ENCODE measurements around the gene SURF4. TPM values are rescaled to one million over a fixed set of nuclear protein-coding genes. Genes with fewer than 3 reads are reported as not detected.
"Not testable (repeated sequence)": the region's sequence is repeated elsewhere in the genome, so short reads cannot be mapped to it uniquely, and the experiment has no call there.

The SURF4 gene
- polyA plus RNA-seq, 4 donors = 159 to 184 (median 178) TPM

- DNase-seq (ENCODE audit: low read depth in 4 of 4, low spot score in 3 of 4) = not testable (repeated sequence)
These were observed 1.4 kb upstream of the SURF4 start for GRCh38 chr9:133377280-133377679.

GRCh38 chr9:133375116-133375723, 640 bp downstream of the SURF4 start:
- no peak for DNase-seq (ENCODE audit: low read depth in 4 of 4, low spot score in 3 of 4)

GRCh38 chr9:133374612-133375115, 1.2 kb downstream of the SURF4 start:
- DNase-seq (ENCODE audit: low read depth in 4 of 4, low spot score in 3 of 4) = no peak

GRCh38 chr9:133372144-133372543, 3.7 kb downstream of the SURF4 start:
- DNase-seq (ENCODE audit: low read depth in 4 of 4, low spot score in 3 of 4) = no peak

- DNase-seq (ENCODE audit: low read depth in 4 of 4, low spot score in 3 of 4) = no peak
These were observed 4.6 kb downstream of the SURF4 start for GRCh38 chr9:133371261-133371711.

- DNase-seq (ENCODE audit: low read depth in 4 of 4, low spot score in 3 of 4) = no peak
These were observed 5.2 kb downstream of the SURF4 start for GRCh38 chr9:133370685-133371084.

DNA sequence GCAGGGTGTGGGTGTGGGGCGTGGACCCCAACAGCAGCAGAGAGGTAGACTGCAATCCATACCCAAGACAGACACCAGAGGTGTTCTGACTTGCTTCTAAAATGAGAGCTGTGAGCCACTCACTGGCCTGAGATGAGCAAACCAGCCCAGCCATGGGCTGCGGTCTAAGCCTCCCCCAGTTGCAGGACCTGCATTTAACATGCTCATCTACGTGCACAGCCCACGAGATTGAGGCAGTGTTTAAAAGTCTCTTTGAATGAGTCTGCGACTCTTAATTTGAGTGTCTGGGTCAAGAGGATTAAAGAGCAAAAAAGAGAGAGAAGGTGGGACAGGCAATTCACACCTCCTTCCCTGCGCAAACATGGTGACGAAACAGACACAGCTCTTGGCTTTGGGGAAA, 5.9 kb downstream of the SURF4 start:
- no peak for DNase-seq (ENCODE audit: low read depth in 4 of 4, low spot score in 3 of 4)

- DNase-seq (ENCODE audit: low read depth in 4 of 4, low spot score in 3 of 4) = no peak
These were observed 6.4 kb downstream of the SURF4 start for GRCh38 chr9:133369422-133369821.

GRCh38 chr9:133368249-133368881, 7.5 kb downstream of the SURF4 start:
- no peak for DNase-seq (ENCODE audit: low read depth in 4 of 4, low spot score in 3 of 4)

DNA sequence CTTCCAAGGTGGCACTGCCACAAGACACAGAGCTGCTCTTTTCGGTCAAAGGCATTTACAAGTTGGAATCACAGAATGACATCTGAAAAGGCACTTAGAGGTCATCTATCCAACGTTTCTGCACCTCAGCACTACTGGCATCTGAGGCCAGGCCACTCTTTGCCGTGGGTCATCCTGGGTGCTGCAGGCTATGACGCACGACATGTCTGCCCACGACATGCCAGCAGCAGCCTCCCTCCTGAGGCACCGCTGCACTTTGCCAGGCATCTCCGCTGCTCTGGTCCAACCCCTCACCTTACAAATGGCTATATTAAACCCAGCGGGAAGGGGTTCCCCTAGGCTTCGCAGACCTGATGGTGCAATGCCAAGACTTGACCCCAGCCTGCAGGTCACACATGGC, 8.1 kb downstream of the SURF4 start:
- DNase-seq (ENCODE audit: low read depth in 4 of 4, low spot score in 3 of 4) = no peak

DNA sequence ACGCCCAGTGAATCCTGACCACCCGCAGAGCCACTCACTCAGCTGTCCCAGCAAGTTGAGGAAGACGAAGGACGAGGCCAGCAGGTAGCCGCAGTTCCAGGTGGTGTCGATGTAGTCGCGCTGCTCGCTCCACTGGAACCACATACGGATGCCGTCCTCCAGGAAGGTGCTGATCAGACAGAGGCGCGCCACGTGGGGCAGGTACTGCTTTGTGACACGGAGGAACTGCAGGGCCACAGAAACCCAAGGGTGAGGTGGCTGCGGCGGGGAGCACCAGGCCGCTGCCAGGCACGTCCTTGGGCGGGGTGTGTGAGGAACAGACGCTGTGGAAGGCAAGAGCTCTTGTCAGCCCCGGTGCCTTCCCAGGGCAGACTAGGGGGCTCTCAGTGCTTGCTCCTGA, 8.6 kb downstream of the SURF4 start:
- DNase-seq (ENCODE audit: low read depth in 4 of 4, low spot score in 3 of 4) = no peak

DNA sequence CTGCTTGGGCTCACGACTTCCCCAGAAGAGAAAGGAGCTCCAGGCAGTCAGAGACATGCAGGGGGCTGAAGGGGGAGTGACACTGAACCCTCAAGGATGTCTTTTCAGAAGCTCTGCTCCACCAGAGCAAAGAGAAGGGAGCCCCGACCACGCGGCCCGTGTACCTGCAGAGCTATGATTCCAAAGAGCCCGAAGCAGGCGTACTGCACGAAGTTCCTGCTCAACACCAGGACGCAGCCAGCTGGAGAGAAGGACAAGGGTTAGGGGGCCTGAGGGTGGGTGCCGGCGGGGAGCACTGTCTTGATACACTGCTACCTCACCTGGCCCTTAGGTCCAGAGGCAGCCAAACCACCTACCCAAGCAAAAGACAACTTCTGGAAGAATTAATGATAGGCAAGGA, 9.4 kb downstream of the SURF4 start:
- no peak for DNase-seq (ENCODE audit: low read depth in 4 of 4, low spot score in 3 of 4)

DNA sequence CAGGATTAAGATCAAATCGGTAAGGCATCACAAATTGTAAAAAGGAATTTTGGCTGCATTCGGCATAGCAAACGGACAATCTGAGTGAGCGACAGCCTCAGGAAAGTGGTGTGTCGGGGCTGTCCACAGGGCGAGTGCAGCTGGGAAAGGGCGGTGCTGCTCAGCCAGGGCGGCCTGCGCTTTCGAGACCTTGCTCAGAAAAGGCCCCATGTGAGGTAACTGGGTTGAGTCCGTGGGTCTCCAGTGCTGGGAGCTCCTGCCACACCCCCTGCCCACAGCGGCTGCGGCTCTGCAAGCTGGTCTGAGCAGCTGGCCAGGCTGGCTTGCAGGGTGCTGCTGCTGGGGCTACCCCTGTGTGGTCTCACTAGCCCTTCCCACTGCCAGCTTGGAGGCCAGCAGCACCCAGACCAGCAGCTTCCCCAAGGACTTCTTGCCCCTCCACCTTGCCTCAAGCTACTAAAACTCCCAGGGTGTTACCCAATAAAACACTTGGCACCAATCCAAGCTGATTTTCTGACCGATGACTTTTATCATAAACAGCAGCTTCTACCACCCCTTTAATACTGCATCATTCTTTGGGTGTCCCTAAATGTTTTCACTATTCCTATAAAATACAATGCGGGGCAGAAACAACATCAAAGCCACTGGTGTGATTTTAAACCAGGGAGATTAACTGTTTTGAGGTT, 13.4 kb downstream of the SURF4 start:
- DNase-seq (ENCODE audit: low read depth in 4 of 4, low spot score in 3 of 4) = no peak

DNA sequence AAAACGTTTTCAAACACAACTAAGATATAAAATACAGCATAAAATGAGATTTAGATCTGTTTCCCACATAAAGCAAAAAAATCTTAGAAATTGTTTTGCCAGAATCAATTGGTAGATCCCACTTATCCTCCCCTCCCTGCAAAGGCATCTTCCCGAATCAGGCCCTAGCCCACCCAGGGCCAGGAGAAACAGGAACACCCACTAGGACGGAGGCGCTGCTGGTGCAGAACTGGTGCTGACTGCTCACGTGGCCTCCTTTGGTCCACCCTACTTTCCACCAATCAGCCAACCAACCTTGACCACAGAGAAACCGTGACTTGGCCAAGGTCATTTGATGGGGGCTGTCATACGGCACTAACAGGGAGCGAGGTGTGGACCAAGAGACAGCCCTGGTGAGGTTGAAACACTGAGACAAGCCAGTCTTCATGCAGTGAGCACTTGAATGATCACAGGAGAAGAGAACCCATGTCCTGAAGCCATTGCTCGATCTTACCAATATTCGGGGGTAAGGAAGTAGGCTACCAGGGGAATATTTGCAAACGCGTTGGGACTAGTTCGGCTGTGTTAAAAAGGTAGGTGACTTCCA, 14.3 kb downstream of the SURF4 start:
- DNase-seq (ENCODE audit: low read depth in 4 of 4, low spot score in 3 of 4) = no peak

DNA sequence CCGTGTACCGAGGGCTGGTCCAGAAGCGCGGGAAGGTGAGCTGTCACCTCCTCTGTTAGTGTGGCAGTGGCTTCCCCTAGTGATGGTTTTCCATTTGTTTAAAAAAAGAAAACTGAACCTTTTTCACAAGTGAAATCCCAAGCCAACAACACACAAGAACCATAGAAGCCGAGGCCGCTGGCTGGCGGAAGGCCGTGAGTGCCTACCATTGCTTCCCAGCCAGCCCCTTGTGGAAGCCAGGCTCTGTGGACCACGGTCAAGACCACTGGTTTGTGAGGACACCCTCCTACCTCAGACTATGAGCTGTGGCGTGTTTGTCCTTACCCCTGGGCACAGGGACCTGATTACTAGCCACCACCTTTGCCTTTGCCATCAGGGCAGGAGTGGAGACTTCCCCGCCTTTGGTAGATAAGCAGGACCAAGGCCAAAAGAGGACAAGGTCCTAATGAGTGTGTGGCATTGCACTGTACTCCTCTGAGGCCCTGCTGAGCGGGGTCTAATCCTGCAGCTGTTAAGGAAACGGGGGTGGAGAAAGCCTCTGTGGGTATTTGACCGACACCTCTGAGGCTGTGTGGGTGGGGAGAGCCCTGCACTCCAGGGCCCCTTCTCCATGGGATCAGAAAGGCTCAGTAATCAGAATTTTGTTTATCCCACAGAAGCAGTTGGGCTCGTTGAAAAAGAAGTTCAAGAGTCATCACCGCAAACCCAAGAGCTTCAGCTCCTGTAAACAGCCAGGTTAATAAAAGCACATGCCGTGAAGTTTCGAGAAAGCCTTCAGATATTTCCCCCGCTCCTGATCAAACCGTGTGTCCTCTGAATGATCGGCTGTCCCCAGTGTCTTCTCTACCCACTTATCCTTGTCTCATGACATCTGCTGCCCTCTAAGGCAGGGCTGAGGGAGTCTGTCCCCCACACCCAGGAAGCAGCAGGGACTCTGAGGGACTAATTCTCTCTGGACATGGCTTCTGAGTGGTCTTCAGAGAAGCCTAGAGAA, 15.2 kb downstream of the SURF4 start:
- no peak for DNase-seq (ENCODE audit: low read depth in 4 of 4, low spot score in 3 of 4)

DNA sequence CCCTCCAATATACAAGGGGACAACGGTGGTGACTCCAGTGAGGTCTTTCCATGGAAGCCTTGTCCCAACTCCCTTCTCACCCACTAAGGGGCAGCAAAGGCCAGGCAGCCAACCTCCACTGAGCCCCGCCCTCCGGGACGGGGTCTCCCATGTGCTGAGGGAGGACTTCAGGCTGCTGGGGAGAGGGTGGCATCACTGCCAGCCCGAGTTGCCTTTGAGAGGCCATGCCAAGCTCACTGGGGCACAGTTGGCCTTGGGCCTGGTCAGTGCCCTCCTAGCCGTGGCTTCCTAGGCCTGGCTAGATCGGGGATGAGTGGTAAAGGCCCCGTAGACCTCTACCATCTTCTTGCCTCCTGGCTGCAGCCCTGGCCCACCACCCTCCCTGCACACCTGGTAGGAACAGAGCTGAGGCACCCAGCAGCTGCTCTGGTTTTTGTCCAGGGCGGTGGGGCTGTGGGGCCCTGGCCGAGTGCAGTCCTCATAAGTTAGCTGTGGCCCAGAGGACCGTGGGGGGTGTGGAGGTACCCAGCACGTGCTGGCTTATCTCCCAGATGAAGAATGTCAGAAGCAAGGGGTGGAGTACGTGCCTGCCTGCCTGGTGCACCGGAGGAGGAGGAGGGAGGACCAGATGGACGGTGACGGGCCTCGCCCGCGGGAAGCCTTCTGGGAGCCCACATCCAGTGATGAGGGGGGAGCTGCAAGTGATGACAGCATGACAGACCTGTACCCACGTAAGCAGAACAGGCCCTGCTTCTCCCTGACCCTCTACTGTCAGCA, 16.3 kb downstream of the SURF4 start:
- no peak for DNase-seq (ENCODE audit: low read depth in 4 of 4, low spot score in 3 of 4)

GRCh38 chr9:133357656-133358055, 18.2 kb downstream of the SURF4 start:
- DNase-seq (ENCODE audit: low read depth in 4 of 4, low spot score in 3 of 4) = no peak

GRCh38 chr9:133356391-133357091, 19.3 kb downstream of the SURF4 start, which contains the start of the genes SURF1 and SURF2:
Gene SURF1, minus strand, starts transcription at chr9:133356487. Its CDS starts 34 bp downstream, at chr9:133356453.
Gene SURF2, plus strand, starts transcription at chr9:133356550. Its CDS starts 43 bp downstream, at chr9:133356593.
- peak in 1 of 4 donors; percentile 69 for DNase-seq (ENCODE audit: low read depth in 4 of 4, low spot score in 3 of 4)
